Measurements from ENCODE around the gene CAMK2B.

GRCh38 chr7:44231088-44231487, 94.3 kb downstream of the CAMK2B start:
- TF ChIP-seq GATA3 (IDR thresholded peaks at IDR 0.05; ENCODE audit: low read depth, low read length) (no peak), GATA2 (IDR thresholded peaks at IDR 0.05; ENCODE audit: low read depth, low read length) (no peak)
